ENCODE data around the gene KIF1B.

Gene KIF1B

GRCh38 chr1:10283318-10283984 is 73.1 kb downstream of the KIF1B start:
- DNase-seq (ENCODE audit: low spot score) = peak; percentile 89

- DNase-seq (ENCODE audit: low spot score) = no peak
These were observed 75.9 kb downstream of the KIF1B start for GRCh38 chr1:10286244-10286643.

DNA sequence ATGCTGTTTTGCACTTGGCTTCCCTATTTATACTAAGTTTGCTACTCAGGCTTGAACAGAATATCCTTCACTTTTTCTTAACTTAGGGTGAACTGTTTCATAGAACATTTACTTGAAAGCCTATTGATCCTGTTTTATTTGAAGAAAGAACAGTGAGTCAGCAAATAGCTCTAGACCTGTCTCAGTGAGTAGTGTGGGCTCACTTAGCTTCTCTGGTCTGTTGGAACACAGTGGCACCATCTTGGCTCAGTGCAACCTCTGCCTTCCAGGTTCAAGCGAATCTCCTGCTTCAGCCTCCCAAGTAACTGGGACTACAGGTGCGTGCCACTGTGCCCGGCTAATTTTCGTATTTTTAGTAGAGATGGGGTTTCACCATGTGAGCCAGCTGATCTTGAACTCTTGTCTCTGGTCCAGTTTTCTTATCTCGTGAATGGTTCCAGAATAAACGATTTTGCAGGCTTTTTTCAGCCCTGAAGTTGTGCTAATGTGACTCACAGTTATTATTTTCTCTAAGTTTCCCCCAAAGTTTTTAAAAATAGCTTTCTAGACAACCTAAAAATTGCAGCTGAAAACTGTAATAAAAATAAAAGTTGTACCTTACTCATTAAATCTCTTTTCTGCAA is 76.8 kb downstream of the KIF1B start:
- no peak for DNase-seq (ENCODE audit: low spot score)

- no peak for DNase-seq (ENCODE audit: low spot score)
These were observed 77.8 kb downstream of the KIF1B start for GRCh38 chr1:10288029-10288615.

- no peak for DNase-seq (ENCODE audit: low spot score)
These were observed 81.3 kb downstream of the KIF1B start for GRCh38 chr1:10291705-10292104.

- DNase-seq (ENCODE audit: low spot score) = no peak
These were observed 81.8 kb downstream of the KIF1B start for GRCh38 chr1:10292188-10292587.

DNA sequence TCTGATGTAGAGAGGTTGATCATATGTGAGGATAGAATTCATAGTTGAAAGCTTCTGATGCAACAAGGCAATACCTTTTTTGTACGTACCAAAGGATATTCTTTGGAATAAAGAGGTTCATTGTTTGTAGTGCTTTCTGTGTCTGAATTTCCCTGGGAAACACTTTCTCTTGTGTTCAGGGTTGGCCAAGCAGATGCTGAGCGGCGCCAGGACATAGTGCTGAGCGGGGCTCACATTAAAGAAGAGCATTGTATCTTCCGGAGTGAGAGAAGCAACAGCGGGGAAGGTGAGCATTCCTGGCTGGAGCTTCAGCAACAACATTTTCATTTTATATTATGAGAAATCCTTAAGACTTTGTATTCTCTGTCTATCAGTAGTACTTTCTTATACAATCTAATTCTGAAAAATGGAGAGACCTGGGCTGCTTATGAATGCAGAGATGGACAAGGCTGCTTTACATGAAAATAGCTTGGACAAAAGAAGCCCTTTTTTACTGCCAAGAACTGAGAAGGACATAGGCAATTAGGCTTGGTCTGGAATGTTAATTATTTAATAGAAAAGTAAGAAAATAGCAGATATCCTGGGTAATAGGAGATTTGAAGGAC is 85.2 kb downstream of the KIF1B start:
- DNase-seq (ENCODE audit: low spot score) = no peak

DNA sequence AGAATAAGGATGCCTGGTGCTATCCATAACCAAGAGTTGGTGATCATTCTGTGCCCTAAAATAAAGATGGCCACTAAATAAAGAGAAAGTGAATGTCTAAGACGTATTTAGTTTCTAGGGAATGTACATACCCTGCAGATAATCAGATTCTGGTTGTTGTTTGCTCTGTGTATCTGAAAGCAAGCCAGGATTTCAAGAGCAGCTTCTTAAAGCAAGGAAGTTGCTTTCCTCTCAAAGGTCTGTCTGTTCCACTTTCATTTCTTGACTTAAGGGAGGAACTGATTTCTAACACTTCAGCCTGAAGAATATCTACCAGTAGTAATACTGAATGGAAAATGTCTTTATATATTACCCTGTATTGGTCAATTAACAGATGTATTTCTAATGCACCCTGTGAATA is 88.8 kb downstream of the KIF1B start:
- no peak for DNase-seq (ENCODE audit: low spot score)

GRCh38 chr1:10302416-10302815 is 92.0 kb downstream of the KIF1B start:
- DNase-seq (ENCODE audit: low spot score) = peak; percentile 50

DNA sequence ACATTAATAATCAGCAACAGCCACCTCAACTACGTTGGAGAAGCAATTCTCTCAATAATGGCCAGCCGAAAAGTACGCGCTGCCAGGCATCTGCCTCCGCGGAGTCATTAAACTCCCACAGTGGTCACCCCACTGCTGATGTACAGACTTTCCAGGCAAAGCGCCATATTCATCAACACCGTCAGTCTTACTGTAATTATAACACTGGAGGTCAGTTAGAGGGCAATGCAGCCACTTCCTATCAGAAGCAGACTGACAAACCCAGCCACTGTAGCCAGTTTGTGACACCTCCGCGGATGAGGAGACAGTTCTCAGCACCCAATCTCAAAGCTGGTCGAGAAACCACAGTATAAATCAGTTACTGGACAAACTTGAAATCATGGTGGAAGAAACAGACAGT is 93.9 kb downstream of the KIF1B start:
- no peak for DNase-seq (ENCODE audit: low spot score)

- DNase-seq (ENCODE audit: low spot score) = no peak
These were observed 96.1 kb downstream of the KIF1B start for GRCh38 chr1:10306435-10306834.

- no peak for DNase-seq (ENCODE audit: low spot score)
These were observed 97.6 kb downstream of the KIF1B start for GRCh38 chr1:10308001-10308400.

- no peak for DNase-seq (ENCODE audit: low spot score)
These were observed 99.1 kb downstream of the KIF1B start for GRCh38 chr1:10309243-10310011.

DNA sequence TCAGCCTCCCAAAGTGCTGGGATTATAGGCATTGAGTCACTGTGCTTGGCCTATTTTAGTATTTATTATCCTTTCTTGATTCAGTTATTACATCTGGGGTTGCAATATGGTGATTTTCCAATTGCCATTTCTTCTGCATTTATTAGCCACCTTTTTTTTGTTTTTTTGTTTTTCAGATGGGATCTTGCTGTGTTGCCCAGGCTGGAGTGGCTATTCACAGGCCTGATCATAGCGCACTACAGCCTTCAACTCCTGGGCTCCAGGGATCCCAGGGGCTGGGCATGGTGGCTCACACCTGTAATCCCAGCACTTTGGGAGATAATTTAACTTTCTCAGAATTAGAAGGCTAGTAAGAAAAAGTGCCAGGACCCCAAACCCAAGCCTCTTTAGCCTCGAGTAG is 106.4 kb downstream of the KIF1B start:
- no peak for DNase-seq (ENCODE audit: low spot score)

- no peak for DNase-seq (ENCODE audit: low spot score)
These were observed 109.4 kb downstream of the KIF1B start for GRCh38 chr1:10319750-10320149.

GRCh38 chr1:10320336-10320735 is 110.0 kb downstream of the KIF1B start:
- DNase-seq (ENCODE audit: low spot score) = no peak

DNA sequence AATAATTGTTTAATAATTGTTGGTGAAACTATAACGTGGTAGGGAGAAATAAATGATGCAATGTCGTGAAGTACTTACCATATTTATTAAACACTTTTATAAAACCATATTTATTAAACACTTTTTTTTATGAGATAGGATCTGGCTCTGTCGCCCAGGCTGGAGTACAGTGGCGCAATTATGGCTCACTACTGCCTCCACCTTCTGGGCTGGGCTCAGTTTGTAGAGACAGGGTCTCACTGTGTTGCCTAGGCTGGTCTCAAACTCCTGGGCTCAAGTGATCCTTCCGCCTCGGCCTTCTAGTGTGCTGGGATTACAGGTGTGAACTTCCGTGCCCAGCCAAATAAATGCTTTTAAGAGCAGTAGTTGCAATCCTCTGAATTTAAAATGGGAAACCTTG is 112.5 kb downstream of the KIF1B start:
- DNase-seq (ENCODE audit: low spot score) = no peak

DNA sequence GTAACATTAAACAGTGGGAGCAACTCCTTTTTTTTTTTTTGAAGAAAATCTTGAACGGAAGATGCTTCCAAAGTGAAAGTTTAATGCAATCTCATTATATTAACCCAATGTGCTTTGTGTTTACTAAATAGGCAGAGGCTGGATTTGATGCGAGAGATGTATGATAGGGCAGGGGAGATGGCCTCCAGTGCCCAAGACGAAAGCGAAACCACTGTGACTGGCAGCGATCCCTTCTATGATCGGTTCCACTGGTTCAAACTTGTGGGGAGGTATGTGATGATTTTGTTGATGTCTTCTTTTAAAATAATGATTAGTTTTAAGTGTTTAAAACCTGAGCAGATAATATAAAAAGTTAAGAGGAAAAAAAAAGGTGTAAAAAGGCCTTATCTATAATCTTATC is 114.3 kb downstream of the KIF1B start:
- DNase-seq (ENCODE audit: low spot score) = no peak

GRCh38 chr1:10325521-10325920 is 115.2 kb downstream of the KIF1B start:
- DNase-seq (ENCODE audit: low spot score) = peak; percentile 79

DNA sequence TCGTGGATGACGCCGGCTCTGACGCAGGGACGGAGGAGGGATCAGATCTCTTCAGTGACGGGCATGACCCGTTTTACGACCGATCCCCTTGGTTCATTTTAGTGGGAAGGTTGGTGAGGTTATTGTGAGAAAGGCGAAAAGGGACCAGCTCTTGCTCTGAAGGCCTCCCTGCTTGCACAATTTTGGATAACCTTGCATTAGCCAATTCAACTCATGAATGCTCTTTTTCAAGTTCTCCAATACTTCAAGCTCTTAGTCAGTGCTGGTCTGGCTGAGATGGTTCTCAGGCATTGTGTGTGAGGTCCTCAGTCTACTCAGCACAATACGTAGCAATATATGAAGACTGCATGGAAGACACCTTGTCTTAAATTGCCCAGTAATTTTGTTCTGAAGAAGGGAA is 115.9 kb downstream of the KIF1B start:
- no peak for DNase-seq (ENCODE audit: low spot score)

DNA sequence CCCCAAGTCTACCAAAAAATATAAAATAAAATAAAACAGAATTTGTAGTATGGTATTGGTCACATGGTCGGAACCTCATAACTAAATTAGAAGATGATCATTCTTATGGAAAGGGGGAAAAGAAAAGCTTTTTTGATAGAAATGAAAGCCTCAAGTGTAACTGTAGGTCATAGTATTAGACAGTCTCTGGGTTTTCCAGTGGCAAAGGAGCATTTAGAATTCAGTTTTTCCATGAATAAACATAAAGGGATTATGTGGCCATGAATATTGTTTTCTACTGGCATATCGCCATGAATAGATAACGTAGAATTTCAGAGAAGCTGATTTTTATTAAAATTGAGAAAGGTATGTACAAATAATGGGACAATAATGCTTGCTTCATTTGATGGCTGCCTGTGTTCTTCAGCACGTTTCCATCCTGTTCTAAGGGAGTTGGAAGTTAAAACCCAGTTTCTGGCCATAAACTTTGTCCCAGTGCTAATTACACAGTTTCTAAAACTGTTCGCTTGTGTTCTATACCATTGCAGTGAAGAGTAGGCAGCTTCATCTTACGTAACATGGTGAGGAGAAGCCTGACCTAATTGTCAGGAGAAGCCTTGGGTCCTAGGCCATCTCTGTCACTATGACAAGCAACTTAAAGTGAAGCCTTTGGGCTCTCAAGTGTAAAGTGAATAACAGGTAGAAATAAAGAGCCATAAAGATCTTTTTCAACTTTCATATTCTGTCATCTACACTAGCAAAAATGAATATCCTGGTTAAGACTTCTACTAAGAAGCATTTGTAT is 118.0 kb downstream of the KIF1B start:
- no peak for DNase-seq (ENCODE audit: low spot score)

DNA sequence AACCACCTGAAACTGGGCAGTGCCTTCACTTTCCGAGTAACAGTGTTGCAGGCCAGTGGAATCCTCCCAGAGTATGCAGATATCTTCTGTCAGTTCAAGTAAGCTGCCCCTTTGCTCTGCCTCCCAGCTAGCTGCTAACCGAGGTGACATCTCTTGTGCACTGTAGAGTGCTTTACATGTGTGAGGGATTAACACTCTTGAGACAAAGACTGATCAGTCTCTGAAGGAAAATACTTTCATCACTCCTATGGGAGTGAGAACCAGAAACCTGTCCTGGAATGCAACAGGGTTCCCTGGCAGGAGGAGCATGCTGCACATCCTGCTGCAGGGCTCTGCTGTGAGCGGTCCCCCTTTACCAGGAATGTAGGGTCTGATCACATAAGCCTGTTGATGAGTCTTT is 127.1 kb downstream of the KIF1B start:
- DNase-seq (ENCODE audit: low spot score) = no peak
